RWPE2 (cell line): ENCODE measurements around the gene KIRREL2.

Source experiments
- ATAC-seq: fragments of 200-7000 bp; cut with Tn5 transposase; 3 replicates; pipeline ENCODE4 v1.9.1; 2021; ENCODE audit warnings: low read depth
- DNase-seq: peaks from one replicate; pipeline ENCODE4 v3.0.0-alpha.2; 2020; ENCODE audit warnings: low spot score
- H3K27ac ChIP-seq: fragments of 450-650 bp; 2 replicates; pipeline ENCODE4 v1.5.1; 2017; ENCODE audit warnings: mild to moderate bottlenecking; ENCODE audit not compliant: poor library complexity, severe bottlenecking
- H3K27me3 ChIP-seq: fragments of 250-450 bp; sonication (Bioruptor Pico); 2 replicates; pipeline ENCODE4 v1.5.1; 2021; ENCODE audit warnings: mild to moderate bottlenecking, moderate library complexity; ENCODE audit not compliant: insufficient read depth, poor library complexity, severe bottlenecking
- H3K36me3 ChIP-seq: fragments of 250-450 bp; sonication (Bioruptor Pico); 2 replicates; pipeline ENCODE4 v1.5.1; 2020; ENCODE audit warnings: low read depth, mild to moderate bottlenecking, moderate library complexity
- H3K4me1 ChIP-seq: fragments of 250-450 bp; sonication (Bioruptor Pico); 2 replicates; pipeline ENCODE4 v1.5.1; 2021; ENCODE audit warnings: mild to moderate bottlenecking, moderate library complexity; ENCODE audit not compliant: insufficient read depth, poor library complexity, severe bottlenecking
- H3K4me3 ChIP-seq: fragments of 250-450 bp; sonication (Bioruptor Pico); 2 replicates; pipeline ENCODE4 v1.5.1; 2021; ENCODE audit warnings: mild to moderate bottlenecking, moderate library complexity; ENCODE audit not compliant: severe bottlenecking
- H3K9me3 ChIP-seq: fragments of 250-450 bp; sonication (Bioruptor Pico); 2 replicates; pipeline ENCODE4 v1.5.1; 2021; ENCODE audit warnings: mild to moderate bottlenecking, moderate library complexity; ENCODE audit not compliant: severe bottlenecking
- CTCF ChIP-seq: fragments of 450-650 bp; IDR thresholded peaks from one replicate; pipeline ENCODE4 v1.5.1; 2017; ENCODE audit warnings: mild to moderate bottlenecking, moderate library complexity; ENCODE audit not compliant: poor library complexity, severe bottlenecking

The KIRREL2 gene

GRCh38 chr19:35903550-35904179 lies 47.0 kb downstream of the KIRREL2 start:
- H3K4me1 ChIP-seq, result peaks cover 6% of the 10 kb centered on the region

GRCh38 chr19:35904311-35905068 lies 47.8 kb downstream of the KIRREL2 start:
- ATAC-seq (no peak), DNase-seq (no peak)
- H3K9me3 ChIP-seq, result no peaks in the 10 kb centered on the region
- no peaks in the 10 kb centered on the region for H3K36me3 ChIP-seq
- TF ChIP-seq CTCF, result no peak
- no peak overlapping the region for H3K4me3 ChIP-seq
- no peak overlapping the region for H3K27ac ChIP-seq
- no peaks in the 10 kb centered on the region for H3K27me3 ChIP-seq
- peaks cover 6% of the 10 kb centered on the region for H3K4me1 ChIP-seq

More at GRCh38 chr19:35903550-35904179, 47.0 kb downstream of the KIRREL2 start:
- no peak overlapping the region for H3K27ac ChIP-seq
- DNase-seq (no peak), ATAC-seq (peak; percentile 30)
- no peak for TF ChIP-seq CTCF
- no peaks in the 10 kb centered on the region for H3K9me3 ChIP-seq
- H3K27me3 ChIP-seq, result no peaks in the 10 kb centered on the region
- H3K36me3 ChIP-seq, result no peaks in the 10 kb centered on the region
- H3K4me3 ChIP-seq, result no peak overlapping the region

GRCh38 chr19:35905178-35905727 lies 48.5 kb downstream of the KIRREL2 start:
- Histone ChIP-seq H3K4me1 (peaks cover 6% of the 10 kb centered on the region), H3K36me3 (no peaks in the 10 kb centered on the region), H3K9me3 (no peaks in the 10 kb centered on the region), H3K27me3 (no peaks in the 10 kb centered on the region), H3K4me3 (no peak overlapping the region), H3K27ac (no peak overlapping the region)
- no peak for ATAC-seq
- TF ChIP-seq CTCF, result no peak
- DNase-seq, result no peak

- no peaks in the 10 kb centered on the region for H3K4me1 ChIP-seq
- H3K9me3 ChIP-seq, result no peaks in the 10 kb centered on the region
- no peak for TF ChIP-seq CTCF
- DNase-seq, result no peak
- no peak overlapping the region for H3K27ac ChIP-seq
- no peak overlapping the region for H3K4me3 ChIP-seq
- no peaks in the 10 kb centered on the region for H3K27me3 ChIP-seq
- H3K36me3 ChIP-seq, result no peaks in the 10 kb centered on the region
- ATAC-seq, result no peak
These were observed 50.6 kb downstream of the KIRREL2 start for GRCh38 chr19:35907377-35907745.
